Mammary microvascular endothelial cell (primary cell): Measurements from ENCODE around the gene RHOT2. TPM values are rescaled to one million over a fixed set of nuclear protein-coding genes. Genes with fewer than 3 reads are reported as not detected.

ENCODE experiments used
- total RNA-seq: library from RNA; depleted of rRNA; stranded (reverse); fragments of >200 nt; gene quantifications from 2 replicates; pipeline ENCODE4 v1.2.3, GENCODE V29; 2015

RHOT2 gene
- 39.1 and 50.4 TPM in 2 replicates for total RNA-seq

GRCh38 chr16:667780-668518 is at the start of gene RHOT2:
Gene RHOT2, plus strand, starts transcription at chr16:668132. Its CDS starts 68 bp downstream, at chr16:668200.

GRCh38 chr16:630815-631405 is 37.0 kb upstream of the RHOT2 start, which contains the start of gene WFIKKN1:
Gene WFIKKN1, plus strand, starts transcription at chr16:630985. Its CDS starts 269 bp downstream, at chr16:631254.

GRCh38 chr16:636206-637080 is 31.5 kb upstream of the RHOT2 start, which contains the start of gene METTL26:
Gene METTL26, minus strand, starts transcription at chr16:636305. Its CDS starts 15 bp downstream, at chr16:636290.

GRCh38 chr16:641326-642188 is 26.4 kb upstream of the RHOT2 start, which contains the start of gene MCRIP2:
Gene MCRIP2, plus strand, starts transcription at chr16:641828. Its CDS starts 164 bp downstream, at chr16:641992.

GRCh38 chr16:648781-649589 is 18.9 kb upstream of the RHOT2 start, which contains the start of gene WDR90:
Gene WDR90, plus strand, starts transcription at chr16:649365. Its CDS starts 52 bp downstream, at chr16:649417.

GRCh38 chr16:674968-675883 is 7.3 kb downstream of the RHOT2 start, which contains the start of gene RHBDL1:
Gene RHBDL1, plus strand, starts transcription at chr16:675671. Its CDS starts 120 bp downstream, at chr16:675791.

GRCh38 chr16:679814-680624 is 12.1 kb downstream of the RHOT2 start, which contains the start of gene STUB1:
Gene STUB1, plus strand, starts transcription at chr16:680410. Its CDS starts 116 bp downstream, at chr16:680526.

GRCh38 chr16:684071-684794 is 16.3 kb downstream of the RHOT2 start, which contains the start of gene JMJD8:
Gene JMJD8, minus strand, starts transcription at chr16:684334. Its CDS starts 15 bp downstream, at chr16:684319.

GRCh38 chr16:705431-706188 is 37.7 kb downstream of the RHOT2 start, which contains the start of gene FBXL16:
Gene FBXL16, minus strand, starts transcription at chr16:705801. Its CDS starts 8,396 bp downstream, at chr16:697405.

GRCh38 chr16:714558-715476 is 46.9 kb downstream of the RHOT2 start, which contains the start of gene METRN:
Gene METRN, plus strand, starts transcription at chr16:715118. Its CDS starts 172 bp downstream, at chr16:715290.

GRCh38 chr16:720990-721764 is 53.2 kb downstream of the RHOT2 start, which contains the start of gene ANTKMT:
Gene ANTKMT, plus strand, starts transcription at chr16:721146. Its CDS starts 129 bp downstream, at chr16:721275.

